ENCODE data around the gene WDR37. TPM values are rescaled to one million over a fixed set of nuclear protein-coding genes. Genes with fewer than 3 reads are reported as not detected.
A peak's percentile ranks its signal among the peaks of the same experiment; 100 is the strongest.
"Not testable (repeated sequence)": the region's sequence is repeated elsewhere in the genome, so short reads cannot be mapped to it uniquely, and the experiment has no call there.

WDR37 gene
- total and polyA plus RNA-seq, 5 experiments from 2014 or later = 15.9 to 49.4 (median 21.6) TPM

DNA sequence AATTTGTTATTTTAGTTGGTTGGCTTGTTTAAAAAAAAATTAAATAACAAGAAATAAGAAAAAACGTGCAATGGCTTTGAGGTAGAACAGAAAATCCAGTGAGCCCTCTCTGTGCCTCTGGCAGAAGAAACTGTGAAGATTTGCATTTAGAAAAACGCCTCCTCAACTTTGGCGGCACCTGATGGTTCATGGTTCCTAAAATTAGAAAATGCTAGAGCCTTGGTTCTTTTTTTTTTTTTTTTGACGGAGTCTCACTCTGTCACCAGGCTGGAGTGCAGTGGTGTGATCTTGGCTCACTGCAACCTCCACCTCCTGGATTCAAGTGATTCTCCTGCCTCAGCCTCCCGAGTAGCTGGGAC, 105.1 kb downstream of the WDR37 start:
- ATAC-seq, POLR2A ChIA-PET, H3K4me3 Mint-ChIP-seq, H3K36me3 Mint-ChIP-seq, H3K4me1 Mint-ChIP-seq, H3K9me3 Mint-ChIP-seq, DNase-seq, H3K27ac Mint-ChIP-seq: not testable (repeated sequence)
- H3K27me3 Mint-ChIP-seq = peaks cover 0 to 12% (median 8%) of the 10 kb centered on the region in 5 donors

DNA sequence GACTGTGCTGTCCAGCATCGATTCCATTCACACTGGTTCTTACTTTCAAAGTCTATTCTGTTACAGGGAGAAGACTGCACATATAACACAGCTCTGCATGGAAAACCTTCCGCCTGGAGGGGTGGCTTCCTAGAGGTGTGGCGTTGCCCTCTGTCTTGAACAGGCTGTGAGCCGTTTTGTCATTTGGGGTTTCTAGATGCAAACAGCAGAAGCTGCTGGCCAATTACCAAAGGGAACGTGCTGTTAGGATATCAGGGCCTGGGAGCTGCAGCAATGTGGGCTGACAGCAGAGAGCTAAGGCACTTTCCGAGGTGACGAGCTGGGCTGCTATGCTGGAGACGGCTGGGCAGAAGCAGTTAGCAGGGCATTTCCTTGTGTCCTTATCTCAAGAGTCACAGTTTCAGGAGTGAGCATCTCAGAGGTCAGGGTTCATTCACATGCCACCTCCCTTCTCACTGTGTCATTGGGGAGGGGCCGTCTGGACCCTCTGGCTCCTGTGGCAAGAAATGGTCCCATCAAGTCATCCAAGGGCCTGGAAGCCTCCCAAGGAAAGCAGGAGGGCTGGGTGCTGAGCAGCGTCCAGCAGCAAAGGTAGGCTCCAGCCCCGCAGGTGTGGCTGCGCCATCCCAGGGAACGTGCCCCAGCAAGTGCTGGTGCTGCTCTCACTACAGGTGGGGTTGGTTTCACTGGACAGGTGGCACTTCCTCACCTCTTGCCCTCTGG, 106.5 kb downstream of the WDR37 start:
- H3K36me3 Mint-ChIP-seq = no peaks in the 10 kb centered on the region
- DNase-seq (no peak), ATAC-seq (no peak)
- peaks cover 0 to 3% (median 0%) of the 10 kb centered on the region in 9 donors for H3K9me3 Mint-ChIP-seq
- no peaks in the 10 kb centered on the region for H3K4me1 Mint-ChIP-seq
- POLR2A ChIA-PET = no interaction called here
- H3K27me3 Mint-ChIP-seq = peaks cover 3 to 12% (median 6%) of the 10 kb centered on the region in 5 donors
- H3K4me3 Mint-ChIP-seq = no peak overlapping the region
- H3K27ac Mint-ChIP-seq = no peak overlapping the region

DNA sequence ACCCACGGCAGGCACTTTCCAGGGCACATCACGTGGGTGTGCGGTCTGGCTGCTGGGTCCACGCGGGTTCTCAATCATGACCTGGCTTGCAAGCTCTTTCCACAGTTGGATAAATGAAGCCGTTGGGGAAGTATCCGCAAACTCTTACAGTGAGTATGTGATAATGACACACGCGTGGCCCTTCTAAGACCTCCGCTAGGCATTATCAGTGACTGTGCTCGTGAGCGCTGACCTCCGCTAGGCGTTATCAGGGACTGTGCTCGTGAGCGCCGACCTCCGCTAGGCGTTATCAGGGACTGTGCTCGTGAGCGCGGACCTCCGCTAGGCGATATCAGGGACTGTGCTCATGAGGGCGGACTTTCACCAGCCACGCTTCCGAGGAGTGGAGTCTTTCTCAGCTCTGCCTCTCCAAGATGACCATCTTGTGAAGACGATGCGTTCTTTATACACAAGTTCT, 107.0 kb downstream of the WDR37 start:
- POLR2A ChIA-PET = no interaction called here
- no peak for ATAC-seq
- H3K27ac Mint-ChIP-seq = peak overlapping the region in 1 of 10 donors; percentile 26
- no peaks in the 10 kb centered on the region for H3K4me1 Mint-ChIP-seq
- H3K9me3 Mint-ChIP-seq = peaks cover 0 to 3% (median 0%) of the 10 kb centered on the region in 9 donors
- H3K27me3 Mint-ChIP-seq = peaks cover 3 to 13% (median 6%) of the 10 kb centered on the region in 5 donors
- DNase-seq = no peak
- no peak overlapping the region for H3K4me3 Mint-ChIP-seq
- no peaks in the 10 kb centered on the region for H3K36me3 Mint-ChIP-seq

DNA sequence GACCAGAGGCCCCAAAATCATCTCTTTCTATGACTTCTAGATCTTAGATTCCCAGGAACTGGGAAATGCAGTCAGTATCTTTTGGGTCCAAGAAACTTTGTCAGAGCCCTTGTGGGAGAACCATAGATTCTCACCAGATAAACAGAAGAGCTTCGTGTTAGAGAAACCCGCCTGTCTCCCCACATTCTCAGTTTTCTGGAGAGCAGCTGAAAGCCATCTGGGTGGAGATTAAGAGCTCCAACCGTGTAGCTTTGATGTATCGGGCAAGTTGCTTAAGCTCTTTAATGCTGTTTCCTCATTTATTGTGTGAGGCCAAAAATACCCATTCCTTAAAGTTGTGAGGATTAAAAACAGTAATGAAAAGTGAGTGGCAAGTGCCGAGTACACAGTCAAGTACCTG, 107.6 kb downstream of the WDR37 start:
- Mint-ChIP-seq H3K36me3 (no peaks in the 10 kb centered on the region), H3K4me1 (no peaks in the 10 kb centered on the region), H3K9me3 (peaks cover 0 to 3% (median 0%) of the 10 kb centered on the region in 9 donors), H3K27me3 (peaks cover 4 to 14% (median 6%) of the 10 kb centered on the region in 5 donors), H3K27ac (no peak overlapping the region), H3K4me3 (no peak overlapping the region)
- DNase-seq = no peak
- ATAC-seq = no peak
- POLR2A ChIA-PET = no interaction called here

DNA sequence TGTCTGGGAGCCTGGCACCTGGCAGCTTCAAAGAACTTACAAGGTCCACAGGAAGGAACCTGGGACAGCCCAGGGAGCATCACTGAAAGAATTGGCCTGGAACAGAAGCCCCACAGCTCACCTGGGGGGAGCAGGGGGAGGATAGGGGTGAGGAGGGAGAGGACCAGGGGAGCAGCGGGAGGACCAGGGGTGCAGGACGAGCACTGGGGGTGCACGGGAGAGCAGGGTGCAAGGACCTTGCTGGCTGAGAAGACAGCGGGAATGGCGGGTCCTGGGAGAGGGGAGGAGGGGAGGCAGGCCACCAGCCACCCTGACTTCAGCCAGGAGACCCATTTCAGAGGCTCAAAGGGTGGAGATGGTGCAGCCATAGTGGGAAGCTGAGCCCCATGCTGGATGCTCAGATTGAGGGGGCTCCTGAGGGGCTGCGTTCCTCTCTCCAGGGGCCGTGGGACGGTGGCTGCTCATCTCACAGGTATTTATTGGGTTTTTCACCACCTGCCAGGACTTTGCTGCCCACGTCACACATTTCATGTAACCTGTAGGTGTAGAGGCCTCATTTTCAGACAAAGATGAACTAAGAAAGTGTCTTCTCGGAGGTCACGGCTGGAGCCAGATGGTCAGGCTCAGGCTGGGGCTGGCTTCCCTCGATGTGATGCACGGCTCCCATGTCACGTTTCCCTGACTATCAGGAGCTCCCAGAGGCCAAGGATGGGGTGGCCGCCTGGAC, 110.1 kb downstream of the WDR37 start:
- Mint-ChIP-seq H3K4me1 (no peaks in the 10 kb centered on the region), H3K9me3 (peaks cover 0 to 3% (median 0%) of the 10 kb centered on the region in 9 donors), H3K27me3 (peaks cover 0 to 14% (median 6%) of the 10 kb centered on the region in 5 donors), H3K4me3 (no peak overlapping the region), H3K36me3 (no peaks in the 10 kb centered on the region), H3K27ac (no peak overlapping the region)
- no peak for ATAC-seq
- no peak for DNase-seq
- POLR2A ChIA-PET = no interaction called here

DNA sequence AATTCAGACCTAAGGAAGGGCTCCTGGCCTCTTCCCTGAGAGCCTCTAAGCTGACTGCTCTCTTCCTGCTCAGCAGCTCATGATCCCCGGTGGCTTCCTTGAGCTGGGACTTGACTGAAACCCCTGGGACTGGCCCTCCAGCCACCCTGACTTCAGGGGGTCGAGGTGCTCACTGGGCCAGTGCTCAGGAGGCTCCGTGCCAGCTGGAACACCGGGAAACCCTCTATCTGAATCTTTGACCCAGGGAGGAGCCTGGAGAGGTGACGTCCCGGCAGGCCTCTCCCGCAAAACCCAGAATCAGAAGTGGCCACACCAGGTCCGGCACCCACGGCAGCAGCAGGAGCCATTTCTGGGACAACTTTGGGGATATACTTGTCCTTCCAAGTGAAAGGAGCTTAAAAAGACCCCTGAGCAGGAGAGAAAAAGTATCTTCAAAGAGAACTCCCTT, 110.7 kb downstream of the WDR37 start:
- Mint-ChIP-seq H3K4me1 (no peaks in the 10 kb centered on the region), H3K27ac (no peak overlapping the region), H3K9me3 (peaks cover 0 to 3% (median 0%) of the 10 kb centered on the region in 9 donors), H3K27me3 (peaks cover 0 to 14% (median 8%) of the 10 kb centered on the region in 5 donors), H3K36me3 (no peaks in the 10 kb centered on the region), H3K4me3 (no peak overlapping the region)
- DNase-seq = no peak
- ATAC-seq = no peak
- POLR2A ChIA-PET = no interaction called here

DNA sequence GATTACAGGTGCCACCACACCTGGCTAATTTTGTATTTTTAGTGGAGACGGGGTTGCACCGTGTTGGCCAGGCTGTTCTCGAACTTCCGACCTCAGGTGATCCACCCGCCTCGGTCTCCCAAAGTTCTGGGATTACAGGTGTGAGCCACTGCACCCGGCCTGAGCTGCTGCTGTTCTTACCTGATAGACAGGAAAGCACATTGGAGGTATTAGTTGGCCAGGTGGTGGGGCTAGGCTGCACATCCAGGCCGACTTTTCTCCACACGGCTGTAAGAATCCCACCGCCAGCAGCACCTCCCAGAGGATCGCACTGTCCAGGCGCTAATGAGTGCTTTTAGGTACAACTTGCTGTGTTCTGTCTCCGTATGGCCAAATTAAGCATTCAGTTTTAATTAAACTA, 112.6 kb downstream of the WDR37 start:
- no peaks in the 10 kb centered on the region for H3K36me3 Mint-ChIP-seq
- peaks cover 0 to 17% (median 9%) of the 10 kb centered on the region in 5 donors for H3K27me3 Mint-ChIP-seq
- peaks cover 0 to 3% (median 0%) of the 10 kb centered on the region in 9 donors for H3K9me3 Mint-ChIP-seq
- no peak overlapping the region for H3K4me3 Mint-ChIP-seq
- H3K4me1 Mint-ChIP-seq = no peaks in the 10 kb centered on the region
- H3K27ac Mint-ChIP-seq = no peak overlapping the region
- no peak for ATAC-seq
- no peak for DNase-seq
- POLR2A ChIA-PET = no interaction called here

DNA sequence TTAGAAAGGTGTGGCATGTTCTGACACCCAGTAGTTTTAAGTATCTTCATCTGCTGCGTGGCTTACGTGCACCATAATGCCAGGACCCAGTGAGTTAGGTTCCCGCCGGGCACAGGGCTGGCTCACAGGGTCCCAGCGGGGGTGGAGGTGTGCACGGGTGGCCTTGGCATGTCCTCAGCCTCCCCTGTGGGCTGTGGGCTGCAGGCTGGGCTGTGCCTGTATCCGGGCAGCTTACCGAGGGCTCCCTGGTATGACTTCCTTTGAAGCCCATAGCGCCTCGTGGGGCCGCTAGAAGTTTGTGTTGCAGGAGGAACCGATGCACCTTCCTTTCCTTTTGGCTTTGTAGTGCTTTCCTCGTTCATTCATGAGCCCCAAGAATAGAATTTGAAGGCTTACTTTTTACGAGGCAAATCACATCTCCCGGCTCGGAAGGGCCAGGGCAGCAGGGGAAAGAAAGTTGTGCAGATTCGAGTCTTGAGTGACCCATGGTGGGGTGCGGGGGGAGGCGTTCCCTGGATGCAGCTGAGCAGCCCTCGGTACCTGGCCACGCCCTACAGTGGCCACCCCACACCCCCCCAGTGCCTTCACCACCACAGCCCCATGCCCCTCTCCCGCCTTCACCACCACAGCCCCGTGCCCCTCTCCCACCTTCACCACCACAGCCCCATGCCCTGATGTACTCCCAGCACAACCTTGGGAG, 113.2 kb downstream of the WDR37 start:
- POLR2A ChIA-PET = no interaction called here
- H3K9me3 Mint-ChIP-seq = peaks cover 0 to 3% (median 0%) of the 10 kb centered on the region in 9 donors

DNA sequence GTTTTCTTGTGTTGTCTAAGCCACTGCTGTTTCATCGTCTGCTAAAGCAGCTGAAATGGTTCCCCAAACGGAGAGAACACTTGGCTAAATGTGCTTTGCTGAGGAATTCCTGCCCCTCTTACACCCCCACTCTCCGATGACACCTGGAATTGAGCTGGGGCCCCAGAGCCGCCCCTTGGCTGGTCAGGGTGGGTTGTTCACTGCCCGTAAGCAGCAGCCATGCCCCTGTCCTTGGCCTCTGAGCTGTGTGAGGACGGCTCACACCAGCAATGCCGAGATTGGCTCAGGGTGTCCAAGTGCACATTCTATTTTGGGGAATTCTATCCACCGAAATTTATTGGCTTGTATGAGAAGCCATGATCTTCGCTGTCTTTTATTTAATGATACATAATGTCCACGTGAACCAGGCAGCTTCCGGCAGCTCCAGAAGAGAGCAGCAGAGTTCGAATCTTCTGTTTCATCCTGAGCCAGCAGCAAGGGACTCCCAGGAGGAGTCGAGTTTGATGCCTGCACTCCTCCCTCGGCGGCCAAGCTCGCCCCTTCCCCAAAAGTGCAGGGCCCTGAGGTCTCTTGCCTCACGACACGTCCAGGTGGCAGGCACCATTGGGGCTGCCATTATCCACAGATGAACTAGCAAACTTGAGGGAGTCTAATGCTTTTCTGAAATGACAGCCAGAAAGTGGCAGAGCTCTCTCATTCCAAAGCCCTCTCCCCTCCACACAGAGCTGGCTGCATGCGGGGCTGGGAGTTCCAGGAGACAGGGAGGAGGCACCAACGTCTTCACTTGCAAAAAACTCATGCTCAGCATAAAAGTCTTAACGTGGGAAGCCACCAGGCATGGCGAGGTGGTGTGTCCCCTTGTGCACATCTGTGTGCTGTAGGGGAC, 114.0 kb downstream of the WDR37 start:
- no peaks in the 10 kb centered on the region for H3K36me3 Mint-ChIP-seq
- H3K9me3 Mint-ChIP-seq = peaks cover 0 to 3% (median 0%) of the 10 kb centered on the region in 9 donors
- peaks cover 0 to 24% (median 9%) of the 10 kb centered on the region in 5 donors for H3K27me3 Mint-ChIP-seq
- POLR2A ChIA-PET = no interaction called here
- peak overlapping the region in 2 of 10 donors; percentile 24 to 40 for H3K27ac Mint-ChIP-seq
- DNase-seq = no peak
- ATAC-seq = no peak
- H3K4me1 Mint-ChIP-seq = no peaks in the 10 kb centered on the region
- H3K4me3 Mint-ChIP-seq = no peak overlapping the region

More for the DNA sequence above, 113.2 kb downstream of the WDR37 start:
- Mint-ChIP-seq H3K27me3 (peaks cover 0 to 22% (median 9%) of the 10 kb centered on the region in 5 donors), H3K4me1 (no peaks in the 10 kb centered on the region), H3K27ac (no peak overlapping the region), H3K36me3 (no peaks in the 10 kb centered on the region), H3K4me3 (no peak overlapping the region)
- ATAC-seq (no peak), DNase-seq (no peak)

DNA sequence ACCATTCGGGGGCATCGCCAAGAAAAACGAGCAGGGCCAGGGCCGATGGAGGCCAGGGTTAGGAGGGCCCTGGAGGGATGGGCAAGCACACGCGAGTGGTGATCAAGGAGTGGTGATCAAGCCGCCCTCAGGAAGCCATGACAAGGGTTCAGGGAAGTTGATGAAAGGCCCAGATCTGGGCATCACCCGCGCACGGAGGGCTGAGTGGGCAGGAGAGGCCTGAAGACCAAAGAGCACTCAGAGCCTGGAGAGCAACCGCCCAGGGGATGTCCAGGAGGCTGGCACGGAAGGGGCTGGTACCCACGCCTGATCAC, 114.6 kb downstream of the WDR37 start:
- H3K9me3 Mint-ChIP-seq = peaks cover 0 to 3% (median 0%) of the 10 kb centered on the region in 9 donors
- peak overlapping the region in 1 of 10 donors; percentile 40 for H3K27ac Mint-ChIP-seq
- peaks cover 0 to 24% (median 9%) of the 10 kb centered on the region in 5 donors for H3K27me3 Mint-ChIP-seq
- POLR2A ChIA-PET = no interaction called here
- H3K4me3 Mint-ChIP-seq = no peak overlapping the region
- H3K4me1 Mint-ChIP-seq = no peaks in the 10 kb centered on the region
- DNase-seq (no peak), ATAC-seq (no peak)
- H3K36me3 Mint-ChIP-seq = no peaks in the 10 kb centered on the region

DNA sequence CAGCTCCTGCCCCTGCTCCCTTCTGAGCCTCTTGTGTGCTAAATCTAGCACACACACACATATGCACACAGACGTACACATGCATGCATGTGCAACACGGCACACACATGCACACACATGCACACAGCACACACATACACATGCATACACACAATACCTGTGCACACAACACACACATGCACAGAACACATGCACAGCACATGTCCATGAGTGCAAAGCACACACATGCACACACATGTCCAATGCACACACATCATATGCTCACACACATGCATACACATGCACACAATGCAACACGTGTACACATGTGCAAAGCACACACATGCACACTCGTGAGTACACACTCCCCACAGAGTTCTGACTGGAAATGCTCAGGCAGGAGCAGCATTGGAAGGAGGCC, 115.0 kb downstream of the WDR37 start:
- H3K27ac Mint-ChIP-seq = peak overlapping the region in 1 of 10 donors; percentile 40
- peaks cover 0 to 3% (median 0%) of the 10 kb centered on the region in 9 donors for H3K9me3 Mint-ChIP-seq
- H3K4me1 Mint-ChIP-seq = no peaks in the 10 kb centered on the region
- H3K4me3 Mint-ChIP-seq = no peak overlapping the region
- H3K27me3 Mint-ChIP-seq = peaks cover 0 to 24% (median 7%) of the 10 kb centered on the region in 5 donors
- H3K36me3 Mint-ChIP-seq = no peaks in the 10 kb centered on the region
- POLR2A ChIA-PET = no interaction called here
- no peak for DNase-seq
- ATAC-seq = no peak

DNA sequence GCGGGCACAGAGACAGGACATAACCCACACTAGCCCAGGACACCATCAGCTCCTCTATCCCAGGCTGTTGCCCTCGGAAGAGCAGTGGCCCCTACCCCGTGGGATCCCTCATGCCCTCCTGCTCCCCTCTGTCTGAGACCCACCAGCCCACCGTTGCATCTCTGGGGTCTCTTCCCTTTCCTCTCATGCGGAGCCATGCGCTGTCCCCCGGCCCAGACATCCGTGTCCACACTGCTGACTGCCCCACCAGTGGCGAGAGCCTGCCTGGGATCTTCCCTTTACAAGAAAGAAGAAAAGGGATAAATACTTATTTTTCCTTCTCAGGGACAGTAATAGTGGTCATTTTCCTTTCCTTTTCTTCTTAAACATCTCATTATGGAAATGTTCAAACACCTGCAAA, 115.4 kb downstream of the WDR37 start:
- H3K9me3 Mint-ChIP-seq = peaks cover 0 to 3% (median 0%) of the 10 kb centered on the region in 9 donors
- H3K27me3 Mint-ChIP-seq = peaks cover 0 to 24% (median 9%) of the 10 kb centered on the region in 5 donors
- no peaks in the 10 kb centered on the region for H3K4me1 Mint-ChIP-seq
- DNase-seq = no peak
- no peak overlapping the region for H3K27ac Mint-ChIP-seq
- H3K4me3 Mint-ChIP-seq = no peak overlapping the region
- POLR2A ChIA-PET = no interaction called here
- ATAC-seq = no peak
- no peaks in the 10 kb centered on the region for H3K36me3 Mint-ChIP-seq
